ENCODE results near the gene CTDSP1.
A peak's percentile ranks its signal among the peaks of the same experiment; 100 is the strongest.

CTDSP1 gene

DNA sequence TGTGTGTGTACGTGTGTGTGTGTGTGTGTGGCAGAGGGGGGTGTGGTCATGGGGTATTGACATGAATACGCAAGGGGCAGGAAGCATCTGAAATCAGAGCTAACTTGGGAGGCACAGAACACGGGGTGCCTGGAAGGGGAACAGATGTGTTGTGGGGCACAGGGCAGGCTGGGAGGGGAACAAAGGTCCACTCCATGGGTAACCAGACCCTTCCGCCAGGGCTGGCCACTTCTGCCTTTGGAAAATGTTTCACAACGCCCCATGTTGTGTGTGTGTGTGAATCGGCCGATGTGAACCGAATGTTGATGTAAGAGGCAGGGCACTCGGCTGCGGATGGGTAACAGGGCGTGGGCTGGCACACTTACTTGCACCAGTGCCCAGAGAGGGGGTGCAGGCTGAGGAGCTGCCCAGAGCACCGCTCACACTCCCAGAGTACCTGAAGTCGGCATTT, 17.7 kb upstream of the CTDSP1 start, which contains the start of gene SLC11A1:
Gene SLC11A1, plus strand, starts transcription at position 358 of the 451 bp plus-strand sequence. CDS start 96 bp downstream, outside the sequence.
- DNase-seq (ENCODE audit: extremely low spot score, insufficient read length, low read depth) (no peak), FAIRE-seq (no peak)

DNA sequence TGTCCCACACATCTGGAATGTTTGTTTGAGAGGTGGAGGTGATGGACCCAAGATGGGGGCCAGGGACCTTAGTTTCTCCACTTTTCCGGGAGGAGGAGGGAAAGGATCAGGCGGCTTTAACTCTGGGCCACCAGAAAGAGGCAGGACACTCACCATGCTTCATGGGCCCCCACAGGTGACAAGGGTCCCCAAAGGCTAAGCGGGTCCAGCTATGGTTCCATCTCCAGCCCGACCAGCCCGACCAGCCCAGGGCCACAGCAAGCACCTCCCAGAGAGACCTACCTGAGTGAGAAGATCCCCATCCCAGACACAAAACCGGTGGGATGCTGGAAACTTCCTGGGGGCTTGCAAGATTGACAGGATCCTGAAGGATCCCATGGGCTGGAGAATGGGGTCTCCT, 16.9 kb upstream of the CTDSP1 start:
- no peak for DNase-seq (ENCODE audit: extremely low spot score, insufficient read length, low read depth)
- FAIRE-seq, result no peak

- no peak for DNase-seq (ENCODE audit: extremely low spot score, insufficient read length, low read depth)
- no peak for FAIRE-seq
Measured at GRCh38 chr2:218383892-218384519, 15.7 kb upstream of the CTDSP1 start.

- DNase-seq (ENCODE audit: extremely low spot score, insufficient read length, low read depth) (no peak), FAIRE-seq (no peak)
Measured at GRCh38 chr2:218384975-218385374, 14.7 kb upstream of the CTDSP1 start.

DNA sequence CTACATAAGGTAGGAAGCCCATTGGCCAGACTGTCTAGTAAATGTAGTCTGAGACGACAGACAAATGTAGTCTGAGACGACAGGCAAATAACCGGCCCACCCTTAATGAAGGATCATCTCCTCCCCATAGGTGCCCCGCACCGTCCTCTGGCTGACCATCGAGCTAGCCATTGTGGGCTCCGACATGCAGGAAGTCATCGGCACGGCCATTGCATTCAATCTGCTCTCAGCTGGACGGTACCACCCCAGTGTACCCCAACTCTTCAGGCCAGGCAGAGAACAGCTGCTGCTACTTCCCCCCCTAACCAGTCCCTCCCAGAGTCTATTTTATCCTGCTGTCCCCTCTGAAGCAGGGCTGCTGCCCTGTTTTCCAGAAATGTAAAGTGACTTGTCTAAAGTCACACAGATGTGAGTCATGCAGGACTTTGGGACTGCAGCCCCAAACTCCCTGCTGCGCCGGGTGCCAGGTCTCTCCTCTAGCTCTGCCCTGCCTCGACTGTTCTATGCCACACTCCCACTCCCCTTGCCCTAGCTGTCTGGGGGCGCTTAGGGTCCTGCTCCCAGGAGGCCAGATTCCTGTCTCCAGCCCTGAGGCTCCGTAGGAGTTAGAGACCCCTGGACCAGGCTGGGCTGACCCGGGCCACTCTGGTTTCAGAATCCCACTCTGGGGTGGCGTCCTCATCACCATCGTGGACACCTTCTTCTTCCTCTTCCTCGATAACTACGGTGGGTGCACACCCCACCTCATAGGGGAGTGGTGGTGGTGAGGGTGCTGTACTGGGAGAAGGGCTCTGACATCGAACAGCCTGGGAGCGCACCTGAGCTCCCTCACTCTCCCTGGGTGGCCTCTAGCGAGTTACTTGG, 12.9 kb upstream of the CTDSP1 start:
- DNase-seq (ENCODE audit: extremely low spot score, insufficient read length, low read depth), result no peak
- FAIRE-seq, result no peak

DNA sequence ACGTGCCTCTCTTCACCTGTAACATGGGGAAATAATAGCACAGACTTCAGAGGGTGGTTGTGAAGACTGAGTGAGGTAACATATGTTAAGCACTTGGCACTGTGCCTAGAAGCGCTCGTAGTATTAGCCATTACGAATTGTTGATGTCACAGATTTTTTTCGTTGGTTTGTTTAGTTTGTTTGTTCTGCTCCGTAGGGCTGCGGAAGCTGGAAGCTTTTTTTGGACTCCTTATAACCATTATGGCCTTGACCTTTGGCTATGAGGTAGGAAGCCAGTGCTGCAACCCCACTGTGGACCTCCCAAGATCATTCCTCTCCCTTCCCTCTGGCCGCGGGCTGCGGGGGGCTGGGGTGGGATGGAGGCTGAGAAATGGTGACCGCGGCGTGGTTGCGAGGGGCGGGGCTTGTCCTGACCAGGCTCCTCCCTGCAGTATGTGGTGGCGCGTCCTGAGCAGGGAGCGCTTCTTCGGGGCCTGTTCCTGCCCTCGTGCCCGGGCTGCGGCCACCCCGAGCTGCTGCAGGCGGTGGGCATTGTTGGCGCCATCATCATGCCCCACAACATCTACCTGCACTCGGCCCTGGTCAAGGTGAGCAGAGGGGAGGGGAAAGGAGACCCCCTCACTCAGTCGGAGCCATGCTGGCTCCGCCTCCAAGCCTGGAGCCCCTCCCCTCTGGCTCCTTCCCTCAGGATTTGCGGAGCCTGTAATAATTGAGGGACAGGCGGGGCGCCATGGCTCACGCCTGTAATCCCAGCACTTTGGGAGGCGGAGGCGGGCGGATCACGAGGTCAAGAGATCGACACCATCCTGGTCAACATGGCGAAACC, 12.1 kb upstream of the CTDSP1 start:
- no peak for DNase-seq (ENCODE audit: extremely low spot score, insufficient read length, low read depth)
- no peak for FAIRE-seq

DNA sequence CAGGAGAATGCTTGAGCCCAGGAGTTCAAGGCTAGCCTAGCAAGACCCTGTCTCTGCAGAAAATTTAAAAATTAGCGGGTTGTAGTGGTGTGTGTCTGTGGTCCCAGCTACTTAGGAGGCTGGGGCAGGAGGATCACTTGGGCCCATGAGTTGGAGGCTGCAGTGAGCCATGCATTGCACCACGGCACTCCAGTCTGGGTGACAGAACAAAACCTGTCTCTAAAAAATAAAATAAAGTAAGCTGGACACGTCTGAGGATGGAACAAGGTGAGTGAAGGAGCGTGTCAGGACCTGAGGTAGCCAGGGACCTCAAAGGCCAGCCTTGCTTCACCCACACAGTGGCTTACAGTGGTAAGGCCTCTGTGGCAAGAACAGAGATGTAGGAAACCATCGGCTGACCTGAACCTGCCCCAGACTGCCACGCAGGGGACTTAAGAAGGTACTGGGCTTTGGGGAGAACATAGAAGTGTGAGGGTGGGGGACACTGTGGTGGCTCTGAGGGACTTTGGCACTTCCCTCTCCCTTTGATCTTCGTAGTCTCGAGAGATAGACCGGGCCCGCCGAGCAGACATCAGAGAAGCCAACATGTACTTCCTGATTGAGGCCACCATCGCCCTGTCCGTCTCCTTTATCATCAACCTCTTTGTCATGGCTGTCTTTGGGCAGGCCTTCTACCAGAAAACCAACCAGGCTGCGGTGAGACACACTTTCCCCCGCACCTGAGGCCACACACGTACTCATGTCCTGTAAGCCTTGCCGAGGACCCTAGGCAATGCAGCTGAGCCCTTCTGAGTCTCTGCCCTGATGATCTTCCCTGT, 10.1 kb upstream of the CTDSP1 start:
- FAIRE-seq, result no peak
- no peak for DNase-seq (ENCODE audit: extremely low spot score, insufficient read length, low read depth)

DNA sequence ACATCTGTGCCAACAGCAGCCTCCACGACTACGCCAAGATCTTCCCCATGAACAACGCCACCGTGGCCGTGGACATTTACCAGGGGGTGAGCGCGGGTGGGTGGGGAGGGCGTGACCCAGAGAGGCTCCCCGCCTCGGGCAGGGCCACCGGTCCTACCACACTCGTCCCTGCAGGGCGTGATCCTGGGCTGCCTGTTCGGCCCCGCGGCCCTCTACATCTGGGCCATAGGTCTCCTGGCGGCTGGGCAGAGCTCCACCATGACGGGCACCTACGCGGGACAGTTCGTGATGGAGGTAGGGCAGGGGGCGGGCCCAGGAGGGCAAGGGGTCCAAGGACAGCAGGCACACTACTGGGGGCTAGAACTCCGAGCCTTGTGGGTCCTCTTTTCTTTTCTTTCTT, 8.5 kb upstream of the CTDSP1 start:
- DNase-seq (ENCODE audit: extremely low spot score, insufficient read length, low read depth) (no peak), FAIRE-seq (no peak)

- no peak for FAIRE-seq
- no peak for DNase-seq (ENCODE audit: extremely low spot score, insufficient read length, low read depth)
Measured at GRCh38 chr2:218392459-218392858, 7.2 kb upstream of the CTDSP1 start.

GRCh38 chr2:218392891-218393462, 6.7 kb upstream of the CTDSP1 start:
- DNase-seq (ENCODE audit: extremely low spot score, insufficient read length, low read depth) (no peak), FAIRE-seq (no peak)

GRCh38 chr2:218393750-218394290, 5.8 kb upstream of the CTDSP1 start:
- no peak for FAIRE-seq

DNA sequence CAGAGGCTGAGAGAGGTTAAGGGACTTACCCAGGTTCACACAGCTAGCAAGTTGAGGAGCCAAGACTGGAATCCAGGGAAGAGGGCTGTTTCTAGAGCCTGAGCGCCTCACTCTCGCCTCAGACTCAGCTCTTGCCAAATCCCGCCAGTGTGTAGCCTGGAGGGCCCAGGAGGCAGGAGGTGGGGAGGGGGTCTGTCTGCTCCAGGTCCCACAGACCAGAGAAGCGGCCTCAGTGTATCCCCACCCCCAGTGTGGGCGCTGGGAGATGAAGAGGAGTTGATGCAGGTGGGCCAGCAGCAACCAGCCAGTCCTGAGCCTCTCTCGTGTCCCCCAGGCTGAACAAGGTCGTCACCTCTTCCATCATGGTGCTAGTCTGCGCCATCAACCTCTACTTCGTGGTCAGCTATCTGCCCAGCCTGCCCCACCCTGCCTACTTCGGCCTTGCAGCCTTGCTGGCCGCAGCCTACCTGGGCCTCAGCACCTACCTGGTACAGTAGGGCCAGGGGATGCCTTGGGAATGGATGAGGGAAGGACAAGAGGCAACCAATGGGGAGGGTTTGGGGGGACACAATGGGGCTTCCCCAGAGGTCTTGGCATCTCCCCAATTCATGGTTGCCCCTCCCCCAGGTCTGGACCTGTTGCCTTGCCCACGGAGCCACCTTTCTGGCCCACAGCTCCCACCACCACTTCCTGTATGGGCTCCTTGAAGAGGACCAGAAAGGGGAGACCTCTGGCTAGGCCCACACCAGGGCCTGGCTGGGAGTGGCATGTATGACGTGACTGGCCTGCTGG, 5.2 kb upstream of the CTDSP1 start:
- DNase-seq (ENCODE audit: extremely low spot score, insufficient read length, low read depth) (no peak), FAIRE-seq (no peak)

More at GRCh38 chr2:218393750-218394290, 5.8 kb upstream of the CTDSP1 start:
- no peak for DNase-seq (ENCODE audit: extremely low spot score, insufficient read length, low read depth)

DNA sequence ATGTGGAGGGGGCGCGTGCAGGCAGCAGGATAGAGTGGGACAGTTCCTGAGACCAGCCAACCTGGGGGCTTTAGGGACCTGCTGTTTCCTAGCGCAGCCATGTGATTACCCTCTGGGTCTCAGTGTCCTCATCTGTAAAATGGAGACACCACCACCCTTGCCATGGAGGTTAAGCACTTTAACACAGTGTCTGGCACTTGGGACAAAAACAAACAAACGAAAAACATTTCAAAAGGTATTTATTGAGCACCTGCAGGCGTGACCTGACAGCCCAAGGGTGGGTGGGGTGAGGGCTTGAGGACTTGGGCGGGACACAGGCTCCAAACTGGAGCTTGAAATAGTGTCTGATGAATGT, 4.6 kb upstream of the CTDSP1 start:
- DNase-seq (ENCODE audit: extremely low spot score, insufficient read length, low read depth) (no peak), FAIRE-seq (no peak)

- DNase-seq (ENCODE audit: extremely low spot score, insufficient read length, low read depth), result no peak
- peak; percentile 5 for FAIRE-seq
Measured at GRCh38 chr2:218395456-218395825, 4.2 kb upstream of the CTDSP1 start.

GRCh38 chr2:218395826-218396687, 3.6 kb upstream of the CTDSP1 start:
- DNase-seq (ENCODE audit: extremely low spot score, insufficient read length, low read depth), result peak; percentile 75
- FAIRE-seq, result peak; percentile 96

GRCh38 chr2:218396688-218397462, 2.8 kb upstream of the CTDSP1 start:
- FAIRE-seq (peak; percentile 15), DNase-seq (ENCODE audit: extremely low spot score, insufficient read length, low read depth) (no peak)

DNA sequence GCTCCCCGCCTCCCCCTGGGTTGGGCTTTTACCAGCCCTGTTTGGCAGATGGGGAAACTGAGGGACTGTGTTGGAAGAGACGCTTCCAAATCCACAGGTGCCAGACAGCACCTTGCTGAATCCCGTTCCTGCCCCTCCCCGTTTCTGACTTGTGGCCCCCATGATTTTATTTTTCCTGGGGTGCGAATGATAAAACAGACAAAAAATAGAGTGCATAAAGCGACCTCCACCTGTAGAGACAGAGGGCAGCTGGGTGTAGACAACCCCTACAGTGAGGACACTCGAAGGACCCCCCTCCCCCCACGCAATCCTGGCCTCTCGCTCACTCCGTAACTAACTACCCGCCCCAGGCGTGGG, 2.2 kb upstream of the CTDSP1 start:
- no peak for FAIRE-seq
- no peak for DNase-seq (ENCODE audit: extremely low spot score, insufficient read length, low read depth)
